Measurements from ENCODE around the gene STOM.

Gene STOM

DNA sequence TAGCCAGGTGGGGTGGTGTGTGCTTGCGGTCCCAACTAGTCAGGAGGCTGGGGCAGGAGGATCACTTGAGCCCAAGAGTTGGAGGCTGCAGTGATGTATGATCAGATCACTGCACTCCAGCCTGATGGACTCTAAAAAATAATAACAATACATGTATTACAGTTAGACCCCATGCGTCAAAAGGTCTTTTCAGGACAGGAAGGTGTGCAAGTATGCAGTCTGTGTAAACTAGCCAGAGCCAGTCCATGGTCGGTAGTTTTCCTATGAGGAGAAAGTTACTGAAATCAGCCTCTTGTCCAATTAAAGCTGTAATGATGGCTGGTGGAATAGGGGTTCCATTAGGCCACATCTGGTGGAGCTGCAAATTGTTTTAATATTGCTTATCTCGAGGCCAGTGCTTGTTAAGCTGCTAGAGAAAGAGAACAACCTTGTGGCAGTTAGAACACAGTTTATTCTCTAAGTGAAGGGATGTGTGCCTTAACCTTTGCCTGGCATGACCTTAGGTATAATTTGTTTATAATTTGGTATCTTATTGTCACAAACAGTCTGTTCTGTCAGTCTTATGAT, 1.5 kb upstream of the STOM start:
- no peak for DNase-seq (ENCODE audit: low read depth)

DNA sequence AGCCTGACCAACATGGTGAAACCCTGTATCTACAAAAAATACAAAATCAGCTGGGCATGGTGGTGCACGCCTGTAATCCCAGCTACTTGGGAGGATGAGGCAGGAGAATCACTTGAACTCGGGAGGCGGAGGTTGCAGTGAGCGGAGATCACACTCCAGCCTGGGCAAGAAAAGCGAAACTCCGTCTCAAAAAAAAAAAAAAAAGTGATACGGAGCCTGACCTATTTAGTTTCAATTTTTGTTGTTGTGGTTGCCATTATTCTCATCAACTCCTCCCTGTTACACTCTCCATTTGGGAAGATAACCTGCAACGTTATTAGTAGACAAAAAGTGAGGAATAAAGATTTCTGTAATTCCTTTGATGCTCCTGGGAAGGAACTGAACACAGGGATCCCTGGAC, 1.3 kb downstream of the STOM start:
- DNase-seq (ENCODE audit: low read depth): no peak

DNA sequence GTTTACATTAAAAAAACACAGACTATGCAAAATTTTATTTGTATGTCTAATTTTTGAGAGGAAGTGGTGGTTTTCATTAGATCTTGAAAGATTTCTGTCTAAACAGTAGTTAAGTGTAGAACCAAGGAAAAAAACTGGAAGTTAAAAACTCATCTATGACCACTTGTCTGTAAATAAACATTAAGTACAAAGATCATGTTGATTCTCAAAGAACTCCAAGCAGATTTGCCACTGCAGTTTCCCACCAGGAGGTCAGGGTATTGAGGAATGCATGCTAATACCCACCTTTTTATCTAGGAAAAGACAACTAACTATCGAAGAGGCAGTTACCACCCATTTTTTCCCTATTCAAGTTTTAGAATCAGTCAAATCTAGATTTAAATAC, 1.9 kb downstream of the STOM start:
- no peak for DNase-seq (ENCODE audit: low read depth)

DNA sequence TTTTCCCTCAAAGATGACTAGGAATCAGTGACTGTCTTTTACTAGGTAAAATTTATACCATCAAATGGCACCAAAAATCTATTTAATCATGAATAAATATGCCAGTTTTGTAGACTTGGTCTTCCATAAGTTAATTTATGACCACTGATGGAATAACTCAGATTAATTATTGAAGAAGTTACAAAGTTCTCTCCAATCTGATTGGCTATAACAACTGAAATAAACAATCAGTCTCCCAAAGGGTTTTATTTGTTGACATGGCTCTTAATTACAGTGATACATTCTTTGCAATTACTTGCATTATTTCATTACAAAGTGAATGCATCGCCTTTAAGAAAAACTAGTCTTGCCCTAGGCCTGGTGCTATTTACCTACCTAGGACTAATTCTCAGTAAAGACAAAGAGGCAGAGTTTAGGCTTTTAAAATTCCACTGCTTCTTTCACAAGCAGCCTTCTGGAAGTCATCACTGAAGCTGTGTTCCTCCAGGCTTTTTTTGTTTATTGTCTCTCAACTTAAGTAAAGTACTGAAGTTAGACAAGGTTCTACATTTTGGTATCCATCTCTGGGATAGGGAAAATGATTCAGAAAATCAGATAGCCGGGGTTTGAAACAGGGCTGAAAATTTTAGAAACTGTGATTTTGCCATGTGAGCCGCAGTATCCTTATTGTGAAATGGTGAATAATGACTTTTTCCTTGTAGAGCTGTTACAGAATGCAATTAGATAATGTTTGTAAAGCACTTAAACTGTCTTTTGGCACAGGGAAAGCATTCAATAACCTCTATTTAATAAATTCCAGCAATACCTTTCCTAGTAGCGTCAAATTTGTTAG, 2.5 kb downstream of the STOM start:
- DNase-seq (ENCODE audit: low read depth): no peak

DNA sequence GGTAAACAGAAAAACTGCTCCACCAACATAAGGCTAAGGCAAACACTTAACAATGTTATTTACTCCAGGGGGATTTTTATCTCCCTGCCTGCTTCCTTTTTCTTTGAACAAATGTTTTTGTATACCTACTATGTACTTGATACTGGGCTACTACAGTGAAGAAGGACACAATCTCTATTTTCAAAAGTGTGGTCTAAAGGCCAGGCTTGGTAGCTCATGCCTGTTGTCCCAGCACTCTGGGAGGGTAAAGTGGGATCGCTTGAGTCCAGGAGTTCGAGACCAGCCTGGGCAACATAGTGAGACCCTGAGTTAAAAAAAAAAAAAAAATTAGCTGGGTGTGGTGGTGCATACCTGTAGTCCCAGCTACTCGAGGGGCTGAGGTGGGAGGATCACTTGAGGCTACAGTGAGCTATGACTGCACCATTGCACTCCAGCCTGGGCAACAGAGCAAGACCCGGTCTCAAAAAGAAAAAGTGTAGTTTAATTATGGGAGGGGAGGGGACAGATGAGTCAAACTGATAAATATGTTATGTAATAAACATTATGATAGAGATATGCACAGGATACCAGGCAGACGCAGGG, 3.3 kb downstream of the STOM start:
- DNase-seq (ENCODE audit: low read depth): no peak

DNA sequence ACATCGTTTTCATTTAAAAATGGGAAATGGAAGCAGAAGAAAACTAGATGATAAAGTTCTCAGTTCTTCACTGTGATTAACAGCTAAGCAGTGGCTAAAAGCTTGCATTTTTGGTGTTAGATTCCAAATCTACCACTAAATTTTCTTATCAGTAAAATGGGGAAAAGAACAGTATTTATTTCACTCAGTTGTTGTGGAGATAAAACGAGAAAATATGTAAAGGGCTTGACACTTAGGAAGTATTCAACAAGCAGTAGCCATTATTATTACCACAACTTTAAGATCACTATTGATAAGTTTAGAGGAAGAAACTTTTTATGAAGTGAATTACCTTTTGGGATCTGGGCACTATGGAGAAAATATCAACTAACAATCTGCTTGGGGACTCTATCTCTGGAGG, 4.5 kb downstream of the STOM start:
- DNase-seq (ENCODE audit: low read depth): no peak

DNA sequence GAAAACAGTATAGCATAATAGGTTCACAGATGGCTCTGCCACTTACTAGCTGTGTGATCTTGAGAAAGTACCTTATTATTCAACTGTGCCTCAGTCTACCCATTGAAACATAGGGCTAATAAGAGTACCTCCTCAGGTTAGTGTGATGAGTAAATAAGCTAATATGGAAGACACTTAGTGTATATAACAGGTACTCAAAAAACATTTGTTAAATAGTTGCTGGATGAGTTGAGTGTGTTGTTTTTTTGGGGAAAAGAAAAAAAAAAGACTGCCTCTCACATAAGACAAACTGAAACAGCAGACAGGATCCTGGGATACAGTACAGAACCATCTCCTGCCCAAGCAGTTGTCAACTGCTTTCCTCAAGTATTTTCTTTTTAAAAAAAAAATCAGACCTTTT, 5.2 kb downstream of the STOM start:
- no peak for DNase-seq (ENCODE audit: low read depth)

DNA sequence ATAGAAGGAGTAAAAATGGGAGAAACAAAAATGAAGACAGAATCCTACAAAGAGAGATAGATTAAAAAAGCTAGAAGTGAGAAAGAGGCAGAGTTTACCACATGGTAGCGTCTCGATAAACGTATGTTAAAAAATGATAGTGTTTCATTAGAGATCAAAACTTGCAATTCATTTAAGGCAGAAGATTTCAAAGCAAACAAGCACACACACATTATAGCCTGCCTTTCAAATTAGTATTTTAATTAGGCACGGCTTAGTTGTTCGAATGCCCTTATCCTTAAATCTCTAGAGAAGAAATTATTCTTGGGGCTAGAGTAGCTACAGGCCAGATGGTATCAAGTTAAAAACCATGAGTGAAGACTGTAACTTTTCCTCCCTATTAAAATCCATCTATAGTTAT, 6.0 kb downstream of the STOM start:
- no peak for DNase-seq (ENCODE audit: low read depth)

DNA sequence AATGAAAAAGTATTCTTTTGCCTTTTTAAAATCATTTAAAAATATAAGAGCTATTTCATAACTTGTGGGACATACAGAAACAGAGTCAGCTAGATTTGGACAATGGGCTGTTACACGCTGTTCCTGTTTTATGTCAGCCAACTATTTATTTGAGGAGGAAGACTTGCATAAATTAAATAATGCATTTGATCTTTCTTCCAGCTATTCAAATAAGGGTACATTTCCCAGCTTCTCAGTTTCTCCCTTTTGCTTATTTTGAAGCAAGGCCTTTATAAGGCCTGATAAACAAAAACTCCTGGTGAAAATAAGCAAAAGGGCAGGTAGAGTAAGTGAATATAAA, 6.5 kb downstream of the STOM start:
- DNase-seq (ENCODE audit: low read depth): no peak

DNA sequence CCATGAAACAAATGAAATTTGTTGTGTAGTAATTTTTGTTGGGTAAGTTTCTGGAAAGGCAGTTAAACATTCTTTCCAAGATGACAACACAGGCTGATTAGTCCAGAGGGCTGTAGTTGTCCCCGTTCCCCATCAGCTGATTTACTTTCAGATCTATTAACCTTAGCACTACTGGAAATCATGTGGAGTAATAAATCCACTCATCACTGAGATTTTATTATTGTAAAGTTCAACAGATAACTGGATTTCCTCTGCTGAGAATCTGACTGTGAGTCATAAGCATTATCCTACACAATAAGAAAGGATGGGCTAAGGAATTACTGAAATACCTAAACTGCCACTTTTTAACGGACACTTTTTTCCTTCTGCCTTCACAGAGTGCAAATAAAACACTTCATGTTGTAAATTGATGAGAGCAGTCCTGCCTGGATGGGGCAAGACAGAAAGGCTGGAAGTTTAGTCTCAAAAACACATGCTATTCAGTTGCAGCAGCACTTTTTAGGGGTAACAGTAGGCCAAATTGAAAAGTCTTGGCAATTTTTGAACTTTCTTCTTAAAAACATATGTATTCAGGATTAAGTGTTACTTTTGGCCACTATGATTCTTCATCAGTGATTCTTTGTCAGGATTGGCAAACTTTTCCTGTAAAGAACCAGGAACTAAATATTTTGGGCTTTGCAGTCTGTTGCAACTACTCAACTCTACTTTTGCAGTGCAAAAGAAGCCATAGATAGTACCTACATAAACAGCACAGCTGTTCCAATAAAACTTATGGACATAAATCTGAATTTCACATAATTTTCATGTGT, 7.0 kb downstream of the STOM start:
- DNase-seq (ENCODE audit: low read depth): peak; percentile 83

DNA sequence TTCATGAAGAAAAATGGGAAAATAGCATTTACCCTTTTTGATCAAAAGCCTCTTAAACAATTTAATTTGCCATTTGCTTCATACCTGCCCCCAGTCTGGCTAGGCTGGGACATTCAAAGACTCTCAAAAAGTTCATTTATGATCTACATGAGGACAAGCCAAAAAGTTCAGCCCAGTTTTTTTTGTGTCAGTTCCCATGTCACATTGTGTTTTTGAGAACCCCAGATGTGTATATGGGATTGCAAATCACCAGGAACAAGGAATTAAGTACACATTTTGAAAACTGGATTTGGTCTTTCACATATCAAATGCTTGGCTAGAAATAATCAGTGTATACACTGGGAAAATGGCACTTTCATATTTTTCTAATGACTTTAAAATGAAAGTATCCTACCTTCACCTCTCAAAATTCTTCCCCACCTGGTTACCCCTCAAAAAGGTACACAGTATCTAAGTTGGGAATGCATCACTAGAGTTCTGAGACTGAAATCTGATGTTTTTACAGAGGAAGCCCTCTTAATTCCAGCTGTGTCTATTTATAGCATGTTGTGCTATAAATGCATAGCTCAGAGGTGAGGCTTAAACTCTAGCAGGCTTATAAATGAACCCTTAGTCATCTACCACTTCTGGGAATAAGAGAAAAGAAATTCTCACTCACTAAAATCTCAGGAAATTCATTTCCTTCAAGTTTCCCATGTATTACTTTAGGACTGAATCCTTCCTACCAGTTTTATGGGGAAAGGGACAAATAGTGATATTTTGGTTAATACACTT, 9.3 kb downstream of the STOM start:
- peak; percentile 93 for DNase-seq (ENCODE audit: low read depth)

DNA sequence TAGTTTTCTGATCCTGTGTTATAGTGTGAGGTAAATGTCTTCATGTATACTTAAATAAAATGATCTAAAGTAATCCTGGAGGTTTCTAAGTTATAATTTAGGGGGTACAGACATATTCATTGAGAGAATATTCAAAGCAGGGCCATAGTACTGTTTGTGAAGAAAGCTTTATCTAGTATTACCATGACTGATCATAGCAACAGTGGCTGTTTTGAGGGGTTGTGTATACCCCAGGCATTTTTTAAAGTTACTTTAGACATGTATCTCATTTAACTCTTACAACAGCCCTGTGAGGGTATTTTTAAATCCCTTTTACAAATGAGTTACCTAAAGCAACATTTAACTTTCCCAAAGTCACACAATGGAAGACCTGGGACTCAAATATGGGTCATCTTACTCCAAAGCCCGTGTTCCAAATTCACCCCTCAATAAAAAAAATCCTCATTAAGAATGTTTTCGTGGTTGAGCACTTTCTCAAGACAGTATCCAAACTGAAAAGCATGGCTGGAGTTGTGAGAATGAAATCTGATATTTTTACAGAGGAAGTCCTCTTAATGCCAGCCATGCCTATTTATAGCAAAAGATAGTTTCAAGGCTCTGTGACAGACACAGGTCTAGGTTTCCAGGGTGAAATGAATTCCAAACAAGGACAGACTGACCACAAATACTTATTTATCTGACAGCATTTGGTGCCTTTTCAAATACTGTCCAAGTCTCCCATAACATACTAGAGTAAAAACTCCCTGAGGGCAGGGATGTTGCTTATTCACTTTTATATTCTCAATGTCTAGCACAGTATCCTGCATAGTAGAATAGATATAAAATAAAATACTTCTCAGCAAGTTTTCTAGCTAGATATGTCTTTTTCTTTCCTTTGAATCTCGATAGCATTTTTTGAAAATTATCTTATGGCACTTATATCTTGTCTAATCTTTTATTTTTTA, 10.4 kb downstream of the STOM start:
- DNase-seq (ENCODE audit: low read depth): peak; percentile 63

DNA sequence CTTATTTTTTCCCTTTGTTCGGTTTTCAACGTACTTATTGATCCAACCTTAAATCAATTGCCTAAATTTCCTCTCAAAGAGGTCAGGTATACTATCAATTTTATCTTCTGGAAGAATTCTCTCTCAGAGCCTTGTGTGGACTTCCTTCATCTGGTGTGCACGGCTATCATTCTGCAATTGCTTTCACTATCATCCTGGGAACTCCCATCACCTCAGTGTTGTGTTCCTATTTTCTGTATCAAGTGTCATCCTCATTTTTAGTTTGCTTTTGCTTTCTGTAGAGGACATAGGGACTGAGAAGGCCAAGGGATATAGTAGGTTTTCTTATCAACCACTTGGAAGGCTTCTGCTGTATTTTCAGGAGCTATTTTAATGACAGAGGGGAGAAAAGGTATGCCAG, 11.3 kb downstream of the STOM start:
- no peak for DNase-seq (ENCODE audit: low read depth)

DNA sequence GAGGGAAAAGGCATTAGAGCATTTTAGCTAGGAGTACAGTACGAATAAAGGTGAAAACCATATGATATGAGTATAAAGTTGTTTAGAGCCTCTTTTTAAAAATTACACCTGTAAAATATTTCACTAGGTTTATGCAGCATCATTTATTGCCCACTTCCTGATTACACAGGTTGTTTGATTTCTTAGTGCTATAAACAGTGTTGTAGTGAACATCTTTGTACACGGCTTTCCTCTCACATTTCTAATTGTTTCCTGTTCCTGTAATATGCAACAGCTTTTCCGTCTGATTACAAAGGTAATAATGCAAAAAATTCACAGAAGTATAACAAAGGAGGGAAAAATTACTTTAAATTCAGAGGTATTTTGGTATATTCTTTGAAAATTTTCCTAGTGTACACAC, 13.0 kb downstream of the STOM start:
- DNase-seq (ENCODE audit: low read depth): no peak

DNA sequence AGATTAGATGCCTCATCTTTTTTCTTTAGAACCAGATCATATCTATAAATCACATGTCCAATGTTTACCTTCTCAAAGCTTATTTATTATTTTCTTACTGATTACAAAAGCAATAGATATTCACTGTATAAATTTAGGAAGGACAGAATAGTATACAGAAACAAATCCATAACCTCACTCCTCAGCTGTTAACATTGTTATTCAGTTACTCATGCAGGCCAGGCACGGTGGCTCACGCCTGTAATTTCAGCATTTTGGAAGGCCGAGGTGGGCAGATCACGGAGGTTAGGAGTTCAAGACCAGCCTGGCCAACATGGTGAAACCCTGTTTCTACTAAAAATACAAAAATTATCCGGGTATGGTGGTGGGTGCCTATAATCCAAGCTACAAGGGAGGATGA, 15.3 kb downstream of the STOM start:
- DNase-seq (ENCODE audit: low read depth): peak; percentile 63

DNA sequence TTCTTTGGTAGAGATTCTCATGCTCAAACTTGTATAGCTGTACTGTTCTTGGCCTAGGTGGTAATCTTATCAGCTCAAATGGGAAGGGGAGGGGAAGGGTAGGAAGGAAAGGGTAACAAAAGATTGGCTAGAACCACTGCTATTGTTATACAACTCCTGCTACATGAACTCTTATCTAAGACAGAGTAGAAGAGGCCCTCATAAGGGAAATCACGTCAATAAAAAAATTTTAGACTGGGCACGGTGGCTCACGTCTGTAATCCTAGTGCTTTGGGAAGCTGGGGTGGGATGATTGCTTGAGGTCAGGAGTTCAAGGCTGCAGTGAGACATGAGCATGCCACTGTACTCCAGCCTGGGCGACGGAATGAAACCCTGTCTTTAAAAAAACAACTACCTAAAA, 15.9 kb downstream of the STOM start:
- DNase-seq (ENCODE audit: low read depth): no peak

DNA sequence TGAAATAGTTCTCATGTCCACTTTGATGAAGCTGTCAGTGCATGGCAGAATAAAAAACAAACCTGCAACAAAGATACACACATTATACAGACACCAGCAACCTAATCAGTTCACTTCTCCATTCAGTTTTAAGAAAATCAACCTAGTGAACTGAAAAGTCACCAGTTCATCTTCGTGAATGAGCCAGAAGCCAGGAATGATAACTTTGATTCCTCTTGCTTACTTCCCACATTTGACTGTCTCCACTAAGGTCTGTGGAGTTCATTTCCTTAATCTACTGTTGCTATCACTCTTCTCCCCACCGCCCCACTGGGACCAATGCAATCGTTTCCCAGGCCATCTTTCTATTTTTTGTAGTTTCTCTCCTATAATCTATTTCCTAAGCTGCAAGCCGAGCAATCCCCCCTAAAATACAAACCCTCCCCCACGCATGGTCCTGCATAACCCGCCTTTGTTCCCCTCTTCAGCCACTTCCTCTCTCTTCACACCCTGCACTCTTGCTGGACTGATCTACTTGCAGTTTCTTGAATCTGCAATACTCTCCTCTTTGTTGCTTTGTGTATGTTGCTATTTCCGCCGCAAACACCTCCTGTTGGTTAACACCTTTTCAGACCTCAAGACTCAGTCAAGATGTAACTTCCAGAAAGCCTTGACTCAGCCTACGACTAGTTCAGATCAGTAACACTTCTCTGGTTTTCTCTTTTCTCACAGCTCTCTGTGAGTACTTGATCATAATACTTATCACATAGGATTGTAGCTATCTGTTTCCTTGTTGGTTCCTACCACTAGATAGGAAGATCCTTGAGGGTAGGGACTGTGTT, 16.6 kb downstream of the STOM start:
- no peak for DNase-seq (ENCODE audit: low read depth)

DNA sequence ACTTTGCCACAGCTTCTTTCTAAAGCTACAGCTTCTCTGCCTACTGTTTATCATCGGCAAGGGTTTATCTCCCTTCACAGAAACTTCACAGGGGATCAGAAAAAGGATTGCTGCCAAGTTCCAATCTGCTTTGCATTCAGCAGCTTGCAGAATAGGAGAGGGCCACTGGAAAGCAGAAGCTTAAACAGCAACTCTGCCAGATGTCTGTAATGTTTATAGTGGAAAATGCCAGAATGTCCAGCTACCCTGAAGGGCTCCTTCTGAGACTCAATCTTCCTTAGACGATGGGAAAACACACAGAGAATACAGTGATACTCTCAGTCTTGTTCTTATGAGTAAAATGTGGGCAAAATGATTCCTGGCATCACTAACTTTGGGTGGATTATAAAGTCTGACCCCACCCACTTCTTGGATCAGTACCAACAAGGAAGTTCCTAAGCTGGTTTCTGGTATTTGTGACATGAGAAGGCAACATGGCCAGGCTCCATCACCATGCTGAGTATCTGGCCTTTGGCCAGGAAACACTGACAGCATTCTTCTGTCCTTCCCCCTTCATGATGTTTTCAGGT, 19.0 kb downstream of the STOM start:
- peak; percentile 92 for DNase-seq (ENCODE audit: low read depth)

DNA sequence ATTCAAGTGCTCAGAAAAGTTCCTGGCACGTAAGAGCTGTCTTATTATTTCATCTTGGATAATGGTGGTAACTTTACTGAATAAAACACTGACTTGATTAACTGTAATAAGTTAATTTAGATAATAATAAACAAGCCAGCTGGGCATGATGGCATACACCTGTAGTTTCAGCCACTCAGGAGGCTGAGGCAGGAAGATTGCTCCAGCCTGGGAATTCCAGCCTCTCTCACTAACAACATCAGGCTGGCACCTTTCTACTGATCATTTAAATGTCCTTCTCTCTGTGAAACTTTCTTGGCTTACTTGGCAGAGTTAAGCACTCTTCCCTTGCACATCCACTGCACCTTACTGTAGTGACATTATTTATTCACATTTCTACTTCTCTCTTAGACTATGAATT, 20.0 kb downstream of the STOM start:
- DNase-seq (ENCODE audit: low read depth): no peak

DNA sequence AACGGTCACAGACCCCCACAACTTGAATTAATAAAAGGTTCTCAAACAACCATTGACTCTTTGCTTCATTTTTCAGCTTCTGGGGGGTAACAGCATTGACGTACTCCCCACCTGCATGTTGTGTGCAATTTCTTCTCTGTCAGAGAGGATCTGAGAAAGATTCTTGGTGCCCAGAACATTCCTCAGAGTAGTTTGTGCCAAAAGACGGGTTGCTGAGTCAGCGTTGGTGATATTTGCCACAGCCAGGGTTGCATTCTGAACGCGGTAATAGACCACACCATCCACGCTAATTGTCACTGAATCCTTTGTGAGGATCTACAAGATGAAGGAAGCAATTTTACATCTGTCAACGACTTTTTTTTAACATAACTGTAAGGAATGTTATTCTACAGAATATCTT, 21.0 kb downstream of the STOM start:
- DNase-seq (ENCODE audit: low read depth): no peak

Data from iris pigment epithelial cell (primary cell).